Gastroesophageal sphincter (tissue), 3 donors: Measurements from ENCODE around the gene ZNF3.

Experiments used
- EP300 ChIP-seq: sonication (generic); formaldehyde crosslinking; IDR thresholded peaks from one replicate; pipeline ENCODE4 v1.6.1; 2017; ENCODE audit warnings: antibody characterized with exemption, mild to moderate bottlenecking
- POLR2A ChIP-seq, 2 donors: fragments of 450-650 bp; IDR thresholded peaks; one replicate each; pipeline ENCODE4 v1.6.1; 2017; ENCODE audit warnings: antibody characterized with exemption in 2 of 2, mild to moderate bottlenecking in 2 of 2, moderate library complexity in 1 of 2
- POLR2AphosphoS5 ChIP-seq: sonication (generic); formaldehyde crosslinking; IDR thresholded peaks from one replicate; pipeline ENCODE4 v1.6.1; 2017; ENCODE audit warnings: antibody characterized with exemption
- TF ChIP-seq, protein P1 (sequence below), 4 experiments: fragments of 200-600 bp in 2 of 4; fragments of 450-650 bp in 2 of 4; sonication (generic) in 1 of 4; IDR thresholded peaks; one replicate each; pipeline ENCODE4 v1.5.1; 2017 to 2019; ENCODE audit warnings: antibody characterized with exemption in 4 of 4, mild to moderate bottlenecking in 2 of 4, moderate library complexity in 2 of 4

GRCh38 chr7:100126239-100126930, 44.9 kb upstream of the ZNF3 start:
- TF ChIP-seq, protein P1, sequence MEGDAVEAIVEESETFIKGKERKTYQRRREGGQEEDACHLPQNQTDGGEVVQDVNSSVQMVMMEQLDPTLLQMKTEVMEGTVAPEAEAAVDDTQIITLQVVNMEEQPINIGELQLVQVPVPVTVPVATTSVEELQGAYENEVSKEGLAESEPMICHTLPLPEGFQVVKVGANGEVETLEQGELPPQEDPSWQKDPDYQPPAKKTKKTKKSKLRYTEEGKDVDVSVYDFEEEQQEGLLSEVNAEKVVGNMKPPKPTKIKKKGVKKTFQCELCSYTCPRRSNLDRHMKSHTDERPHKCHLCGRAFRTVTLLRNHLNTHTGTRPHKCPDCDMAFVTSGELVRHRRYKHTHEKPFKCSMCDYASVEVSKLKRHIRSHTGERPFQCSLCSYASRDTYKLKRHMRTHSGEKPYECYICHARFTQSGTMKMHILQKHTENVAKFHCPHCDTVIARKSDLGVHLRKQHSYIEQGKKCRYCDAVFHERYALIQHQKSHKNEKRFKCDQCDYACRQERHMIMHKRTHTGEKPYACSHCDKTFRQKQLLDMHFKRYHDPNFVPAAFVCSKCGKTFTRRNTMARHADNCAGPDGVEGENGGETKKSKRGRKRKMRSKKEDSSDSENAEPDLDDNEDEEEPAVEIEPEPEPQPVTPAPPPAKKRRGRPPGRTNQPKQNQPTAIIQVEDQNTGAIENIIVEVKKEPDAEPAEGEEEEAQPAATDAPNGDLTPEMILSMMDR (IDR thresholded peaks at IDR 0.05): peak in 2 of 4 experiments; percentile 16 to 18
- TF ChIP-seq POLR2A (IDR thresholded peaks at IDR 0.05) (no peak), POLR2AphosphoS5 (no peak), EP300 (no peak)
